GM12892 (cell line): ENCODE results near the gene PTER.

Source experiments
- DNase-seq: peaks from one replicate; pipeline ENCODE4 v3.0.0; 2011; ENCODE audit not compliant: insufficient read length
- FAIRE-seq: peaks from 2 replicates; lab custom pipeline; 2011; peaks lifted over from hg19 to GRCh38; lab: Jason Lieb, UNC
- POLR2A ChIP-seq: IDR thresholded peaks from 2 replicates; pipeline ENCODE4 v1.6.1; 2011; ENCODE audit warnings: low read depth, low read length, control low read depth
- POLR2AphosphoS5 ChIP-seq: IDR thresholded peaks from 2 replicates; pipeline ENCODE4 v1.6.1; 2011; ENCODE audit warnings: low read depth, low read length, control low read depth
- TAF1 ChIP-seq: IDR thresholded peaks from 2 replicates; pipeline ENCODE4 v1.6.1; 2011; ENCODE audit warnings: low read depth, mild to moderate bottlenecking, control low read depth, low read length, borderline replicate concordance

PTER gene

DNA sequence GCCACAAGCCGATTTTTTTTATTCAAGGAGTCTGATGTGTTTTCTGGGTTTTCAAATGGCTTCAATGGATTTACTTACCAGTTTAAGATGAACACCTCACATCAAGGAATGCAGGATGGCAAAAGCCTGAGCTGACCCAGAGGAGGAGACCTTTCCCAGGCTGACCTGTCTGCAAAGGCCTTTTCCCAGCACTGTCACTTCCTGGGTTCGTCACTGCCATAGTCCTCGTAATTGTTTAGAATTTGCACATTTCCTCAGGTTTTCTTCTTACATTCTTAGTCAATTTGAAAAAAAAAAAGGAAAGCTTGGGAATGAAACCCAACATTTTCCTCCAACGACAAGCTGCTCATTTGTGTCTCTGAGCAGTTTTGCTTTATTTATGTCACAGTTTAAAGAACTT, 42.0 kb downstream of the PTER start:
- TF ChIP-seq TAF1: no peak
- no peak for TF ChIP-seq POLR2AphosphoS5
- TF ChIP-seq POLR2A: no peak
- DNase-seq (no peak), FAIRE-seq (no peak)

DNA sequence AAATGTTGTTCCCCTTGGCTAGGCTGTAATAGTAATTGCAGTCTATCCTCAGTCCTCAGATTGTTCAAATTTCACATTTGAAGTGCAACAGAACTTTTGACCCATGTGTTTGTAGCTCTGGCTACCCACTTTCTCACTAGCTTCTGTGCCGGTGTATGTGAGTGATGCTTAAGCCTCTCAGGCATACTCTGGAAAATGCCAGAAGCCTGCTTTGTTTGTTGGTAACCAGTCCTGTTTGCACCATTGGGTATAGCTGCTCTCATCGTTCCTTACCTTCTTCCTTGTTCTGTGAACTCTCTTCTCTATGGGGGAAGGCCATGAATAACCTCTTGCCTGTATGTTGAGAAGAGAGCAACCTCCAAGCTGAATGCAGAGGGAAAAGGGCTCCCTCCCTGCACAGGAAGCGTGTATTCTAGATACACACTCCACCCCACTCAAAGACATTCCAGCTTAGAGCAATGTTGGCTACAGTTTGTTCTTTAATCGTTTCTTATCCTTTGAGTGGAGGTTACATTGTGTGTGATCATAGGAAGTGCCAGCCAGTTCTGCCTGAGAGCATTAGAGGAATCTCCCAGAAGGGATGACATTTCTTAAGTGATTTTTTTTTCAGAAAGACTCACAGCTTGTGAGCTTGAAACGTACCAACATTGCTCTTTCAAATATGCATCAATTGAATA, 44.4 kb downstream of the PTER start:
- FAIRE-seq (no peak), DNase-seq (no peak)
- TF ChIP-seq TAF1: no peak
- TF ChIP-seq POLR2A: no peak
- TF ChIP-seq POLR2AphosphoS5: no peak

DNA sequence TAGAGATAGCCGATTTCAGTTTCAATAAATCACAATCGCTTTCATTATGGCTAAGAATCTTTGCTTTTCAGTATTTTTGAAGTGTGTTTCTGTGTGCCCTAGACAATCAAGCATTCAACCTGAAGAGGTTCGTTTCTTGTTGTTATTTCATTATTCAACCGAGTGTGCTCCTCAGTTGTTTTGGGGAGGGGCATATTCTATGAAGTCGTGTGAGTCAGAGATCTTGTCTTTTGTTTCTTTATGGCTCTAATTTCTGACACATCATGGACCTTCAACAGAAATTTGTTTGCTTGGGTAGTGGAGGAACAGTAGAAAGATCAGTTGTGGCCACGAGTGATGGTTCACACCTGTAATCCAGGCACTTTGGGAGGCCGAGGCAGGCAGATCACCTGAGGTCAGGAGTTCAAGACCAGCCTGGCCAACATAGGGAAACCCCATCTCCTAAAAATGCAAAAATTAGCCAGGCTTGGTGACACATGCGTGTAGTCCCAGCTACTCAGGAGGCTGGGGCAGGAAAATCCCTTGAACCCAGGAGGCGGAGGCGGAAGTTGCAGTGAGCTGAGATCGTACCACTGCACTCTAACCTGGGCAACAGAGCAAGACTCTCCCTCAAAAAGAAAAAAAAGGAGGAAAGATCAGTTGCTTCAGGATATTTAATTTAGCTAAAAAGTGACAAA, 46.6 kb downstream of the PTER start:
- TF ChIP-seq TAF1: no peak
- TF ChIP-seq POLR2AphosphoS5: no peak
- no peak for TF ChIP-seq POLR2A
- FAIRE-seq (peak; percentile 24), DNase-seq (no peak)

DNA sequence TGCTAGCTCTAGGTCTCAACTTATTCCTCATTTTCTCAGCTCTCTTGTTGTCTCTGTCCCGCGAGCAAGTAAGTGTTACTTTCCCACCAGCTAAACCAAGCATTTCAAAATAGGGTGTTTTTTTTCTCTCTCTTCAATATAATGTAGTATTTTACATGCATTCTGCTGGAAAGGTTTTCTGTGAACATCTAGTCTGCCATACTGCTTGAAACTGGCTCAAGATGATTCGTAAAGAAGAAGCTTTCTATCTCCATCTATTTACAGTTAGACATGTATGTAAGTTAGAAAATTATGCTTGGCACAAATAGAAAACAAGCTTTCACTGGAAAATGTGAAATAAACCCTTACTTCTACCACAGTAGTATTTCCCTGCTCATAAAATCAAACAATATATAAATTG, 53.7 kb downstream of the PTER start:
- DNase-seq: no peak
- TF ChIP-seq POLR2A: no peak
- no peak for TF ChIP-seq POLR2AphosphoS5
- TF ChIP-seq TAF1: no peak
- no peak for FAIRE-seq

DNA sequence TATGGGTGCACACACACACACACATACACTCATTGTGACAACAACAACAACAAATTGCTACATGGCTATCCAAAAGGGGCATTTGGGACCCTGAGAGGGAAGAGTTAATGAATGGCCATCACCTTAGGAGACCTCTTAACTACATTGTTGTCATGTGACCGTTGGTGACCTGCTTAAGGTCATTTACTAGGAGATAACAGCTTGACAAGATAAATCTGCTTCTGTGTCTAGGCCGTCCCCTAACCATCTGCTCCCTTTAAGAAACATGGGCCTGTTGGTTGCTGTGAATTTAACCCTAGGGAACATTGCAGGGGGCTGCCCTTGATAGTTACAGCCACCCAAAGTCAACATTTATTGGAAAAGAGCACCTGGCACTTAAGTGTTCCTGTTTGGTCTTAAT, 55.1 kb downstream of the PTER start:
- FAIRE-seq: peak; percentile 14
- TF ChIP-seq POLR2A (no peak), TAF1 (no peak), POLR2AphosphoS5 (no peak)
- no peak for DNase-seq

DNA sequence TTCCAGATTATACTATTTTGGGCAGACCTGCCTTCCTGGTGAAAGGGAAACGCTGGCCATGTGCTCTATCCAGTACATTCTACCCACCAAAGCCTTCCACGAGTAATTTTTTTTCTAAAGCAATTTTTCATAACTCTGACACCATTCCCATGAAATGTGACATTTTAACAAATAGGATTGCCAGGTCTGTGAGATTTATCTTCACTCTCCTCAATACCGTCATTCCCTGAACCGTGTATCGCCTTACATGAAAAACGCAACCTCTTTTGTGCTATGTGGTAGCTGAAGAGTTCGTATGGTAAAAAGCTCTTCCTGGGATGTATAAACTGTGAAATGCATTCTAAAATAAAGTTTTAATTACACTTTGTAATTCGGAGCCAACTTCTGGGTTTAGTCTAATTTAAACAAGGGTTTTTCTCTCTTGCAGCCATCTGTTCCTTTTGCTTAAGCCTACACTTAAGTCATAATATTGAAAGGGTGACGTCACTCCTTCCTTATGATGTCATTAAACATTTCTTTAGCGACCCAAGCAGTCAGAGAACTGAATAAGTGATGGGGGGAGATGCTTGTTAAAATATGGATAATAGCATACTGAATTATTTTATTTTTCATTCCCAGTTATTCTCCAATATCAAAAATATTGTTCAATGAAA, 57.2 kb downstream of the PTER start:
- no peak for FAIRE-seq
- TF ChIP-seq TAF1 (no peak), POLR2AphosphoS5 (no peak), POLR2A (no peak)
- DNase-seq: no peak

DNA sequence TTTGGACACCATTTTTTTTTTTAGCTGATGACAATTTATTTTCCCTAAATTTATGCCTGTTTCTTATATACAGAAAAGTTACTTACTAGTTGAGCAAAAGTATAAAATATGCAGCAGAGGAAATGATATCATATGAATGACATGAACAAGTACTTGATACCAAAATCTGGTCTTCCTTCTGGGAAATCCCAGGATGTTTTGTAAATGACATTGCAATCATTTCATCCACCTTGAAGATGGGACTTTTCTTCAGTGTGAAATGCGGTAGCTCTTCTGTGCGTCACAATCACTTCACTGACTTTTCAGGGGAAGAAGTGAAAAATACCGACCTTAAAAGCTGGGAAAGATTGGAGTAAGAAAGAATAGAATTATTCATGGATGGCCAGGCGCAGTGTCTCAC, 61.1 kb downstream of the PTER start:
- FAIRE-seq (no peak), DNase-seq (no peak)
- no peak for TF ChIP-seq POLR2A
- TF ChIP-seq POLR2AphosphoS5: no peak
- TF ChIP-seq TAF1: no peak

DNA sequence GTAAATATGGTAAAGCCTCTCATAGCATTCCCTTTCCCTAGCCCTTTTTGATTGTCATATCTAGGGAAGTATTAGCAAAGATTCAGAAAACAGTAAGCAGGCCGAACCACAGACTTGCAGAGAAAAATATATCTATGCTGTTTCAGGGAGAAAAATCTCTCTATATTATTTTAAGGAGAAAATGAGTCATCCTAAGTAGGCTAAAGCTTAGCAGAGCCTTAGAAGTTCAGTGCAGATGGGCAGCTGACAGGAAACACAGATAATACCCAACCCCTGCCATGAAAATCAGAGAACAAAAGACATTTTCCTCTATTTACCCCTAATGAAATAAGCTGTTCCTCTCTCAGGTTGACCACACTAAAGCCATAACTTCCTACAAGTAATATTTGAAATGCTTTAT, 68.4 kb downstream of the PTER start:
- no peak for DNase-seq
- FAIRE-seq: no peak
- no peak for TF ChIP-seq POLR2A
- no peak for TF ChIP-seq POLR2AphosphoS5
- TF ChIP-seq TAF1: no peak

DNA sequence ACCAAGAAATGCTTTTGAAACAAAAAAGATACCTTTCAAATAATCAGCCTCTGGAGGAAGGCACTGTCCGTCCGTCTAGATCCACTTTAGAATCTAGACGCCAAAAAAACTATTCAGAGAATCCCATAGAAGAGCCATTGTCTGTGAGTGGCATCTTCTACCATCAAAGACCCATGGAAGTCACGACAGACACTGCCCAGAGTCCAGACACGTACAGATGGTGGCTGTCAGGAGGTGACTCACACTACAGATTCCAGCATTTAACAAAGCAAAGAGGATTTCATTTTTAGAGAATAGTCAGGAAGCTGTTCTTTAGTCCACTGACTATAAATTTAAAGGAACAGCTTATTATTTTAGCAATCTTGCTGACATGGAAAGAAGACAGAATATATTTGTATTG, 73.2 kb downstream of the PTER start:
- FAIRE-seq (no peak), DNase-seq (no peak)
- TF ChIP-seq POLR2AphosphoS5 (no peak), POLR2A (no peak), TAF1 (no peak)

DNA sequence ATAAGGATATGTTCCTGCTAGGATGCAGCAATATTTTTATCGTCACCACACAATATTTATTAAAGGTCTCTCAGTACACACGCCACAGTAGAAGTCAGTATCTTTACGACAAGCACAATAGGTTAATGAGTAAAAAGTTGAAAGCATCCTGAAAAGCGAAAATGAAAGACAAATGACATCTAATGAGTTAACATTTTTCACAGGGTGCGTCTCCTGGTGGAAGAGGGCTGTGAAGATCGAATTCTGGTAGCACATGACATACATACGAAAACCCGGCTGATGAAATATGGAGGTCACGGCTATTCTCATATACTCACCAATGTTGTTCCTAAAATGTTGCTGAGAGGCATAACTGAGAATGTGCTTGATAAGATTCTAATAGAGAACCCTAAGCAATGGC, 74.0 kb downstream of the PTER start:
- TF ChIP-seq POLR2A (no peak), POLR2AphosphoS5 (no peak), TAF1 (no peak)
- no peak for FAIRE-seq
- DNase-seq: no peak

DNA sequence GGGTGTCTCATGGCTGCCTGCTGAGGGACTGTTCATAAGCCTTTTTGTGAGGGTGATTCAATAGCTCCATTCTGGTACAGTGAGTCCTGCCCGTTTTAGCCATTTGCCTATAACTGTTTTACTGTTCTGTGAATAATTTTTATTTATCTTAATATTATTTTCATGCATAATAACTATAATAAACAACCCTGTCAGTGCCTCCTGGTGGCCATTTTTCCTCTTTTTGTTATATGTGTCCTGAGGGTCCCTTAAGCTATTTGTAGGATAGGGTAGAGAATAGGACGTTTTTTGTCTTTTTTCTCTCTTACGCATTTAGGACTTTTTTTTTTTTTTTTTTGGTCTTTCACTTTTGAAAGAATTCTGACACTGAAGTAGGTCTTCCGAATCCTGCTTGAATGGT, 82.0 kb downstream of the PTER start:
- DNase-seq: no peak
- no peak for TF ChIP-seq TAF1
- no peak for TF ChIP-seq POLR2A
- TF ChIP-seq POLR2AphosphoS5: no peak
- FAIRE-seq: no peak
